NB4 (cell line): ENCODE results near the gene TRABD.

ENCODE experiments used
- POLR2A ChIP-seq: IDR thresholded peaks from 2 replicates; pipeline ENCODE4 v1.6.1; 2011; ENCODE audit warnings: mild to moderate bottlenecking; ENCODE audit not compliant: insufficient read length; ENCODE audit errors: extremely low read depth
- TF ChIP-seq, protein P1 (sequence below): IDR thresholded peaks from one replicate; pipeline ENCODE4 v1.5.1; 2012; ENCODE audit warnings: low read depth, low read length

- TF ChIP-seq POLR2A: no peak
- TF ChIP-seq, protein P1, sequence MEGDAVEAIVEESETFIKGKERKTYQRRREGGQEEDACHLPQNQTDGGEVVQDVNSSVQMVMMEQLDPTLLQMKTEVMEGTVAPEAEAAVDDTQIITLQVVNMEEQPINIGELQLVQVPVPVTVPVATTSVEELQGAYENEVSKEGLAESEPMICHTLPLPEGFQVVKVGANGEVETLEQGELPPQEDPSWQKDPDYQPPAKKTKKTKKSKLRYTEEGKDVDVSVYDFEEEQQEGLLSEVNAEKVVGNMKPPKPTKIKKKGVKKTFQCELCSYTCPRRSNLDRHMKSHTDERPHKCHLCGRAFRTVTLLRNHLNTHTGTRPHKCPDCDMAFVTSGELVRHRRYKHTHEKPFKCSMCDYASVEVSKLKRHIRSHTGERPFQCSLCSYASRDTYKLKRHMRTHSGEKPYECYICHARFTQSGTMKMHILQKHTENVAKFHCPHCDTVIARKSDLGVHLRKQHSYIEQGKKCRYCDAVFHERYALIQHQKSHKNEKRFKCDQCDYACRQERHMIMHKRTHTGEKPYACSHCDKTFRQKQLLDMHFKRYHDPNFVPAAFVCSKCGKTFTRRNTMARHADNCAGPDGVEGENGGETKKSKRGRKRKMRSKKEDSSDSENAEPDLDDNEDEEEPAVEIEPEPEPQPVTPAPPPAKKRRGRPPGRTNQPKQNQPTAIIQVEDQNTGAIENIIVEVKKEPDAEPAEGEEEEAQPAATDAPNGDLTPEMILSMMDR: no peak
These were observed 23.2 kb upstream of the TRABD start for GRCh38 chr22:50162391-50162956.
